ENCODE measurements around the gene NR4A1.

The NR4A1 gene

DNA sequence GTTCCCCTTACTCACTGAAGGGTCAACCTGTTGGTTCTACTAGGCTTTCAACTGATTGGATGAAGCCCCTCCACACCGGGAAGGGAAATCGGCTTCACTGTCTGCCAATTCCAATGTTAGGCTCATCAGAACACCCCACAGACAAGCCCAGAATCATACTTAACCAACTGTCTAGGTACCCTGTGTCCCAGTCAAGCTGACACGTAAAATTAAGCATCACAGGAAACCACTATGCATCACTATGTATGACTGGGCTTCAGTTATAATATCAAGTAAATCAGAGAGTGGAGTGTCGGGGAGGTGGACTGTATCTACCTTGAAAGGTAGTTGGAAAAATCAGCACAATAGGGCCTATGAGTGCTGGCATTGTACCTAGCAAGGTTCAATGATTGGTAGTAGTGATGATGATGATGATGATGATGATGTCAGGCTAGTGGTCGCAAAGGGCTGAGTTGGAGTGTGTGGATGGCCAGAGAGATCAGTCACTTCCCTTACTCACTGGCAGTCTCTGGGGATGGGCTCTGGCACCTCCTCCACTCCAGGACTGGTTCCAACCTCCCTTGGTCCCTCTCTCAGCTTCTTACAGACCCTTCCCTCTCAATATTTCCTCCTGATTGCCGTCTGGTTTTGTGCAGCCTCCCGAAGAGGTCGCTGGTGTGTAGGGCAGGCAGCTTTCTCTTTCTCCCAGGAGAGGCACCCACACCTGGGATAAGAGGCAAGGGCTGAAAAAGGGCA is 15.3 kb downstream of the NR4A1 start:
- Histone ChIP-seq H3K36me3 (ENCODE audit: low read depth) (peaks cover 5% of the 10 kb centered on the region; the same call in 1 of the 2 replicates), H3K9me3 (ENCODE audit: severe bottlenecking) (no peaks in the 10 kb centered on the region), H3K27ac (ENCODE audit: poor library complexity, severe bottlenecking) (no peak overlapping the region), H3K27me3 (ENCODE audit: insufficient read depth, poor library complexity, severe bottlenecking) (no peaks in the 10 kb centered on the region), H3K4me3 (ENCODE audit: severe bottlenecking) (no peak overlapping the region), H3K4me1 (ENCODE audit: insufficient read depth, poor library complexity, severe bottlenecking) (peaks cover 6% of the 10 kb centered on the region)
- TF ChIP-seq, protein P1, sequence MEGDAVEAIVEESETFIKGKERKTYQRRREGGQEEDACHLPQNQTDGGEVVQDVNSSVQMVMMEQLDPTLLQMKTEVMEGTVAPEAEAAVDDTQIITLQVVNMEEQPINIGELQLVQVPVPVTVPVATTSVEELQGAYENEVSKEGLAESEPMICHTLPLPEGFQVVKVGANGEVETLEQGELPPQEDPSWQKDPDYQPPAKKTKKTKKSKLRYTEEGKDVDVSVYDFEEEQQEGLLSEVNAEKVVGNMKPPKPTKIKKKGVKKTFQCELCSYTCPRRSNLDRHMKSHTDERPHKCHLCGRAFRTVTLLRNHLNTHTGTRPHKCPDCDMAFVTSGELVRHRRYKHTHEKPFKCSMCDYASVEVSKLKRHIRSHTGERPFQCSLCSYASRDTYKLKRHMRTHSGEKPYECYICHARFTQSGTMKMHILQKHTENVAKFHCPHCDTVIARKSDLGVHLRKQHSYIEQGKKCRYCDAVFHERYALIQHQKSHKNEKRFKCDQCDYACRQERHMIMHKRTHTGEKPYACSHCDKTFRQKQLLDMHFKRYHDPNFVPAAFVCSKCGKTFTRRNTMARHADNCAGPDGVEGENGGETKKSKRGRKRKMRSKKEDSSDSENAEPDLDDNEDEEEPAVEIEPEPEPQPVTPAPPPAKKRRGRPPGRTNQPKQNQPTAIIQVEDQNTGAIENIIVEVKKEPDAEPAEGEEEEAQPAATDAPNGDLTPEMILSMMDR (IDR thresholded peaks at IDR 0.05; ENCODE audit: poor library complexity, severe bottlenecking): no peak
- no peak for DNase-seq (ENCODE audit: low spot score)
- no peak for ATAC-seq (ENCODE audit: low read depth)

DNA sequence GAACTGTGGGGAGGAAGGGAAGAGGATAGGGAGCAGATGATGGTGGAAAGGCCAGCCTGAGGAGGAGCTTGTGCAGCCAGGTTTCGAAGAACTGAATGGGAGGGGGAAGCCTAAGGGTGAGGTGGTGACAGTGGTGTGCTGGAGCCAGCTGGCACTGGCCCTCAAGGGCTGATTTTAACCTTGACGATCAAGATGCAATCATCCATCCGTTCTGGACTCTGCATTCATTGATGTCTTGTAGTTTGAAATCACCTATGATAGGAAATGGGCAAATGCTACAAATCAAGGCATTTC is 15.8 kb downstream of the NR4A1 start:
- H3K4me3 ChIP-seq (ENCODE audit: severe bottlenecking): no peak overlapping the region
- TF ChIP-seq, protein P1 (IDR thresholded peaks at IDR 0.05; ENCODE audit: poor library complexity, severe bottlenecking): no peak
- no peaks in the 10 kb centered on the region for H3K9me3 ChIP-seq (ENCODE audit: severe bottlenecking)
- DNase-seq (ENCODE audit: low spot score) (no peak), ATAC-seq (ENCODE audit: low read depth) (no peak)
- H3K27ac ChIP-seq (ENCODE audit: poor library complexity, severe bottlenecking): no peak overlapping the region
- peaks cover 10% of the 10 kb centered on the region for H3K36me3 ChIP-seq (ENCODE audit: low read depth)
- H3K27me3 ChIP-seq (ENCODE audit: insufficient read depth, poor library complexity, severe bottlenecking): no peaks in the 10 kb centered on the region
- H3K4me1 ChIP-seq (ENCODE audit: insufficient read depth, poor library complexity, severe bottlenecking): peaks cover 6% of the 10 kb centered on the region

DNA sequence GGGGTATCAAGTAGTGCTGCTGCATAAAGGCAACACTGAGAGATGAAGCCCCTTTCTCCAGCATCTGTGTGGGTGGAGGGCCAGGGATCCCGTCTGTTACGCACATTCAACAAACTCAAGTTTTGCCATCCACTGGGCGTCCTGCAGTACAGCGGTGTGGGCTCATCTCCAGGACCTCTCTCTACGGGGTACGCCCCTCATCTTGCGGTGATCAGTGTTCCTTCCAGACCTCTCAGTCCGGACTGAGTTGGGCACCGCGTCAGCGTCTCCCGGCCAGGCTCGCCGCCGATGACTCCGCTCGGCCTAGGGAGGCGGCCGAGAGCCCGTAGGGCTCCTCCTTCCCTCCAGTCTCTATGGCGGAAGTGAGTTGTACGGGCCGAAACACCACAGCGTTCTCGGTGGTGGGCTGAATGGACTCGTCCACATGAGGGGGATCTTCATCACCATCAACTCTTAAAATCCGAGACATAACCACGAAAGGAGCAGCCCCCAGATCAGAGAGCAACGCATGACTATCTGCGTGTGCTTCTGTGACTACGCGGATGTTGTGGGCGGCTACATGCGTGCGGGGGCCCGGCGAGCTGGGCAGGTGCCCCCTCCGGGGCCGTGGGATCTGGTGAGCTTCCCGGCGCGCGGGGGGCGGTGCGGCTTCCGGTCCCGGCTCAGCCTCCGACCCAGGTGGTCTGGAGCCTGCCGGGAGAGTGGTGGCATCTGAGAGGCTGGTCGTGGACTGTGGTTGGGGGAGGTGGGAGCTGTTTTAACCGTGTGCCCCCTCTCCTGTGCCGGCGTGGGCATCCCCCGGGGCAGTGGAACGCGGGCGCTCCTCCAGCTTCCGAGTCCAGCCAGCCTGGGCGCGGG is 18.3 kb downstream of the NR4A1 start, which contains the start of gene ATG101:
TSS of gene ATG101 (plus strand) at position 652 of the 858 bp plus-strand sequence. CDS start 3,673 bp downstream, outside the sequence.
- peak; percentile 86 for DNase-seq (ENCODE audit: low spot score)
- H3K4me3 ChIP-seq (ENCODE audit: severe bottlenecking): peak within 1 kb of the TSS; percentile 98
- ATAC-seq (ENCODE audit: low read depth): peak; percentile 98
- TF ChIP-seq, protein P1 (IDR thresholded peaks at IDR 0.05; ENCODE audit: poor library complexity, severe bottlenecking): peak; percentile 88
- H3K4me1 ChIP-seq (ENCODE audit: insufficient read depth, poor library complexity, severe bottlenecking): peaks cover 6% of the 10 kb centered on the region
- H3K9me3 ChIP-seq (ENCODE audit: severe bottlenecking): no peaks in the 10 kb centered on the region
- H3K27ac ChIP-seq (ENCODE audit: poor library complexity, severe bottlenecking): peak within 1 kb of the TSS; percentile 35
- peaks cover 31% of the 10 kb centered on the region for H3K36me3 ChIP-seq (ENCODE audit: low read depth)
- no peaks in the 10 kb centered on the region for H3K27me3 ChIP-seq (ENCODE audit: insufficient read depth, poor library complexity, severe bottlenecking)

DNA sequence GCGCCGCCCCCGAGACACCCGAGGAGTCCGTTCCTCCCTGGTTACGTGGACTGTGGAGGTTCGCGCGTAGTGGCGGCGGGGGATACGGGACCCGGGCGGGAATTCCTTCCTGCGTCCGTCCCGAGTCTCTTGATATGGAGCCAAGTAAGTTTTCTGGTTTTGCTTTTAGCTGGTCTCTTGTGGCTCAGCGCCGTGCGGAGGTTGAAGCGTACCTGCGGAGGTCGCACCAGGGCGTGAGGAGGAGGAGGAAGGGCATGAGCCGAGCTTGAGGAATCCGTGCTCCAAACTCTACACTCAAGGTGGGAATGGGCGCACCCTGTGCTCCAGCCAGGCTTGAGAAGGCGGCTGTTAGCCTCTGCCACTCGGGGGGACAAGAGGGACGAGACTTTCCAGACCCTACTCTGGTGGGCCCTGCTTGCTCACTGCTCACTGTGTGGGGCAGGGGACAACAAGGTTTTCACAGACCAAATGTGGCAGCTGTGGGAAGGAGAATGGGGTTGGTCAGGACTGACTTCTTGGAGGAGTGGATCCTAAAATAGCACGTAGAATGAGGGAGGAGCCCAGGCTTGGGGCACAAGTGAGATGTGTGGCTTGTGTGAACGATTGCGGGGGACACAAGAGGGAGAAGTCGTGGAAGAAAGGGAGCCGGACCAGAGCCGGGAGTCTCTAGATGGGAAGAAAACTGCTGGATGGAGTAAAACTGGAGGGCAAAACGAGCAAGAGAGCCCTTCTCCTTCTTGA is 19.1 kb downstream of the NR4A1 start:
- DNase-seq (ENCODE audit: low spot score) (no peak), ATAC-seq (ENCODE audit: low read depth) (peak; percentile 38)
- Histone ChIP-seq H3K9me3 (ENCODE audit: severe bottlenecking) (no peaks in the 10 kb centered on the region), H3K27me3 (ENCODE audit: insufficient read depth, poor library complexity, severe bottlenecking) (no peaks in the 10 kb centered on the region), H3K4me3 (ENCODE audit: severe bottlenecking) (peak overlapping the region; percentile 98), H3K36me3 (ENCODE audit: low read depth) (peaks cover 37% of the 10 kb centered on the region), H3K27ac (ENCODE audit: poor library complexity, severe bottlenecking) (peak overlapping the region; percentile 35), H3K4me1 (ENCODE audit: insufficient read depth, poor library complexity, severe bottlenecking) (peaks cover 6% of the 10 kb centered on the region)
- TF ChIP-seq, protein P1 (IDR thresholded peaks at IDR 0.05; ENCODE audit: poor library complexity, severe bottlenecking): no peak

All from RWPE2 (cell line).